NCI-H748 (cell line): Measurements from ENCODE around the gene TAB2.
A peak's percentile ranks its signal among the peaks of the same experiment; 100 is the strongest.
"Not testable (repeated sequence)": the region's sequence is repeated elsewhere in the genome, so short reads cannot be mapped to it uniquely, and the experiment has no call there.

Experiments
- DNase-seq: peaks from one replicate; lab custom pipeline; 2025; ENCODE audit not compliant: unreplicated experiment; lab: John Stamatoyannopoulos, UW

TAB2 gene

DNA sequence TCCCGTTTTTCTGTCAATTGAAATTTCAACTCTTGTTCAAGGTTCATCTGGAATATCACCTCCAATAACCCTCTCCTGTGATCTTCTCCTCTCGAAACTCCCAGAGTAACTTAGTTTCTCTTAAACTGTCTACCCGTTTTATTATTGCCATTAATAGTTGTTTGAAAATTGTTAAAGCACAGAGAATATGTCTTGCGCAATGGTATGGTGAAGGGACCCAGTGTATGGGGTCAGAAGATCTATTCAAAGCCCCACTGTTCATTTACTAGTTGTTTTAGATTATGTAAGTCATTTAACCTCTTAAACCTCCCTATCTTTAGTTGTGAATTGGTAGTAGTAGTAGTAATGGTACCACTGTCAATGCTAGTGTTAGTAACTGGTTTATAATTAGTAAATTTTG is 6.2 kb upstream of the TAB2 start:
- DNase-seq, result no peak

DNA sequence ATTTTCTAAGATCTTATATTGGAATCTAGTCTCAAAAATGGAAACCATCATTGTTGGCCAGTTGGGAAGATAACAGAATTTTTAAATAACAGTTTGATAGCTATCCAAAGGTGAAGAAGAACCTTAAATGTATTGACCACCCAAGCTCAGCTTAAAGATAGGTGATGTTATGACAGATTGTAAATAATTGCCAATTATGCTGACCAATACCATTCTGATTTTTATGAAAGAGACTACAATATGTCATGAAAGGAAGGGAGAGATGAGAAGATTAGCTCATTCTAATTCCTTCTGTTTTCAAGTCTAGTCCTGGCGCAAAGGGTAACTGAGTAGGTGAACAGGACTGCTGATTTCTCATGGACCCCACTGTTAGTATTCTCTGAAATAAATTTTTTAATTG is 5.7 kb upstream of the TAB2 start:
- DNase-seq, result no peak

DNA sequence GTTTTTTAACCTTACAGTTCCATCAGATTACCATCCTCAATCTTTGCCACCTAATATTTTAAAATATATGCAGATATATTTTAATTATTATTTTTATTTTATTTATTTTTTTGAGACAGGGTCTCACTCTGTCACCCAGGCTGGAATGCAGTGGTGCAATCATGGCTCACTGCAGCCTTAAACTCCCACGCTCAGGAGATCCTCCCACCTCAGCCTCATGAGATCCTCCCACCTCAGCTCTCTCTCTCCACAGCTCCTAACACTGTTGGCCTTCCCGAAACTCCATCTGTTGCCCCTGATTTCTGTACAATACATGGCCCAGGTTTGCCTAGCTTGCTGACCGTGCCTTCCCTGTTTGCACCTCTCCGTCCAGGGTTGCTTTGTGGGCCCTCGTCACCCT is 4.4 kb upstream of the TAB2 start:
- DNase-seq, result no peak

- no peak for DNase-seq
Measured at GRCh38 chr6:149313861-149314260, 3.7 kb upstream of the TAB2 start.

- DNase-seq, result no peak
Measured at GRCh38 chr6:149314325-149314905, 3.1 kb upstream of the TAB2 start.

DNA sequence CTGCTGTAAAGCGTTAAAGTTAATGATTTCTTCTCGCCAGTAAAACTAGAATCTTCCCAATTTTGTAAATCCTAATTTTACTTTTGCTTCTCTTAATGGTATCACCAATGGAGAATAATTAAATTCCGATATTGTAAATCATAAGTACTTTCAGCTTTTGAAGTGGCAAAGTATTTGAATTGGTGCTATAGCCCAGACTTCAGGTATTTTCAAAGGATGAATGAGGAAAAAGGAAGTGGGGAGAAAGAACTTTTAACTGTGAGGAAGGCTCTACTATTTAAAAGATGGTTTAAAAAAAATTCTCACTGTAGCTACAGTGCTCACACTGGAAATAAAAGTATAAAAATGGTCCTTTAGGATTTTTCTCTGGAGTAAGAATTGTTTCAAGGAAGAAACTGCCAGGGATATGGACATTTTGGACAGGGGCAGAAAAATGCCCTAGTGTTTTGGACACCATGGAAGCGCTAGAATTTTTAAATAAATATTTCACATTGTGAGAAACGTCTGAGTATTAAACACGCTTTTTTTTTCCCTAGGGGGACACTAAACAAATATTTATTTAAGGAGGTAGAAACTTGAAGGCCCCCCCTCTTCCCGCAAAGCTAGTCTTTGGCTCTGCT is 1.3 kb upstream of the TAB2 start:
- no peak for DNase-seq

GRCh38 chr6:149316740-149317643 is 520 bp upstream of the TAB2 start:
- peak; percentile 96 for DNase-seq

GRCh38 chr6:149318581-149319286 is 1.2 kb downstream of the TAB2 start:
- DNase-seq, result peak; percentile 40

- DNase-seq, result no peak
Measured at GRCh38 chr6:149319422-149319821, 1.9 kb downstream of the TAB2 start.

- DNase-seq, result not testable (repeated sequence)
Measured at GRCh38 chr6:149320016-149320415, 2.5 kb downstream of the TAB2 start.

DNA sequence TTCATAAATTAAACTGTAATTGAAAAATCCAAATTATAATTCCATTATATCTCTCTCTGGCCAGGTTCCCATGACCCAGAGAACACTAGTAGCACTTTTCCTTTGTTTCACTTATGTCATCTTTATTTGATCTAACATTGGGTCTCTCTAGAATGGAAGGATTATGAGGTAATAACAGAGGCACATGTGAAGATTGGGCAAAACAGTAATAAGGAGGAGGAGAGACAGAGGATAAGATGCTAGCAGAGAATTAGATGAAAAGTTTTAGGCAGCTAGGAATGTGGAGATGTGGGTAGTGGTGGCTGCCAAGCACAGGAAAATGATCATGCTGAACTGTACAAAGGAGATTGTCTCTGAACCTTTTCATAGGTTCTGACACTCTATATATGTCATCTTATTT is 3.3 kb downstream of the TAB2 start:
- no peak for DNase-seq

DNA sequence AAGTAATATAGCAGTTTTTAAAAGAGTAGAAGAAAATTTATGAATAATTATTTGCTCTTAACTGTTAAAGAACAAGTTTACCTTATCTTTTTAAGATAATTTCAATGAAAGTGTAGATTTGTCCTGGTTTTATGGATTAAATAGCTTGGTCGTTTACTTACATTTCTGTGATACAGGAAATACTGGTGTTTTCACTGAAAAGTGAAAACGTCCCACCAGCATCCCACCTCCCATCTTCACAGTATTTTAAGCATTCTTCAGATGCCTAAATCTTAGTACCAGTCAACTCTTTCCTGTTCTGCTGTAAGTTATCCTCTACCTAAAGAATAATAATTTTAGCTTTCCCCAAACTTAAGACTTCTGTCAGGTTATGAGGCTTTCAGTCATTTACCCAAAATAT is 5.8 kb downstream of the TAB2 start:
- no peak for DNase-seq

DNA sequence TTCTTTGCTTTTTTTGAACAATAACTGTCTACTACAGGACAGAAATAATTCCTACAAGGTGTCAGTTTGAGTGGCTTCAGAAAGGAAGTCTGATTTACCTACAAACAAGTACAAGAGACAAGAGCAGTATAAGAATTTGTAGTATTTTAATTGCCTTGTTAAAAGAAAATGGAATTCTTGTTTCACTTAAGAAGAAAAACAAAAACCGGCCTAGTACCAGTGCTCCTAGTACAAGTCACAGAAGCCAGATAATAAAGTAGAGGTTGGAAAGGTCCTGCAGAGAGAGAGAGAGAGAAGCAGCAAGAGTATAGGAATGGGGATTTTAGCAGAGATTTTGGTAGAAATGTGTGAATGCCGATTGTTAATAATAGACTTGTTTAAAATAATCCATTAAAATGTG is 6.4 kb downstream of the TAB2 start:
- DNase-seq, result no peak

DNA sequence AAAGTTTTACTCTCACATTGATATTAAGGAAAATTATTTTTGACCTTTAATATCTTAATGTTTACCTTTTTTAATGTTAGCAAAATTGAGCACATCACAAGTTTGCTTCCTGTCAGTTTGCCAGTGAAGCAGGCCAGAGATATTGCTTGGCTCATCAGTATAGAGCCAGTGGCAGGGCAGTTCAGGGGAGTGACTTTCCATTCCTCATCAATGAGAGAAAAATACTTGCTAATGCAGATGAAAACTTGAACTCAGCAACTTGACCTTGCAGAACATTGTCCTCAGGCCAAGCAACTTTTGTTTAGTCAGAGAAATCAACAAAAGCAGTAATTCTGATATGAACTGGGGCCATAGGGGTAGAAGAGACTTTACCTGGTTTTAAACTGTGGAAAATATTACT is 6.9 kb downstream of the TAB2 start:
- no peak for DNase-seq

DNA sequence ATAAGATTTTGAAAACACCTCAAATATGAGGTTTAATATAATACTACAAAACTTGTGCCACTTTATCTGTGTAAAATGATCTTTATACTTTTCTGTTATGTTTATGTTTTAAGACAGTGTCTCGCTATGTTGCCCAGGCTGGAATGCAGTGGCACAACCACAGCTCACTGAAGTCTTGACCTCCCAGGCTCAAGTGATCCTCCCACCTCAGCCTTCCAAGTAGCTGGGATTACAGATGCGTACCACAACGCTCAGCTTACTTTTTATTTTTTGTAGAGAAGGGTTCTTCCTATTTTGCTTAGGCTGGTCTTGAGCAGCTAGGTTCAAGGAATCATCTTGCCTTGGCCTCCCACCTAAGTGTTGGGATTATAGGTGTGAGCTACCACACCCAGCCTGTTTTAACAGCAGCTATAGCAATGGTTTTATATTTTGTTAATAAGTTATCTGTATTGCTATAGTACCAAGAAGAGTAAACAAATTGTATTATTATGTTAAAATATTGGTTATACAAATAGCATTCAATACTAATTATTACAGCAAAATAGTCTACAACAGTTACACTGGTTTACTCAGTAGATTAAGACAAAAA is 8.2 kb downstream of the TAB2 start:
- DNase-seq, result no peak

DNA sequence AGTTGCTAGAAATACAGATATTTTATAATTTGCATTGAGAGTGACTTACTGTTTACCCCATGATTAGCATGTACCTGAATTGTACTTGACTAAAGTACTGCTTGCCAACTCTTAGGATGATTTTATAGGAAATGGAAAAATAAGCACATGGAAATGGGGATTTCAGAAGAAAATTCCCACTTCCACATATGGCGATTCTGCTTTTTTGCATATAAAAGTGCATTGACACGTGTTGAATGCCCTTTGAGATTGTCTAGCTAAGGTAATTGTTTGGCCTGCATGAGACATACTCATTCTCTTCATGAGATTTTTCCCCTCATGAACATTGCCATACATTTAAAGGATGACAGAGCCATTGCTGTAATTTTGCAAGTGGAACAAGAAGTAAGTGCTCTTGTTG is 10.1 kb downstream of the TAB2 start:
- no peak for DNase-seq

DNA sequence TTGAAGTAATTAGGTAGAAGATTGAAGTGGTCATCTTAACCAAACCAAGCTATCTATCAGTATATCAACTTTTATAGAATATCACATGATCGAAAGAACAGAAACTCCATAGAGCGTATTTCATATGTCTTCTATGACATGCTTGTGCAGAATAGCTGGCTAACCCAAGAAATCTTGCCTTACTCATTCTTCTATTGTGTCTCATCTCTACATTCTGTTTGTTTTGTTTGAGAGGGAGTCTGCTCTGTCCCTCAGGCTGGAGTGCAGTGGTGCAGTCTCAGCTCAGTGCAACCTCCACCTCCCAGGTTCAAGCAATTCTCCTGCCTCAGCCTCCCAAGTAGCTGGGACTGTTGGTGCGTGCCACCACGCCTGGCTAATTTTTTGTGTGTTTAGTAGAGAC is 10.6 kb downstream of the TAB2 start:
- no peak for DNase-seq

GRCh38 chr6:149329529-149329928 is 12.0 kb downstream of the TAB2 start:
- no peak for DNase-seq

GRCh38 chr6:149330133-149330532 is 12.6 kb downstream of the TAB2 start:
- no peak for DNase-seq

GRCh38 chr6:149331043-149331807 is 13.7 kb downstream of the TAB2 start:
- DNase-seq, result no peak

- no peak for DNase-seq
Measured at GRCh38 chr6:149331871-149332270, 14.4 kb downstream of the TAB2 start.
